Measurements from ENCODE around the gene ALDH1L1.

- TF ChIP-seq EZH2 (IDR thresholded peaks at IDR 0.05; ENCODE audit: low read depth), result no peak
- TF ChIP-seq, protein P1, sequence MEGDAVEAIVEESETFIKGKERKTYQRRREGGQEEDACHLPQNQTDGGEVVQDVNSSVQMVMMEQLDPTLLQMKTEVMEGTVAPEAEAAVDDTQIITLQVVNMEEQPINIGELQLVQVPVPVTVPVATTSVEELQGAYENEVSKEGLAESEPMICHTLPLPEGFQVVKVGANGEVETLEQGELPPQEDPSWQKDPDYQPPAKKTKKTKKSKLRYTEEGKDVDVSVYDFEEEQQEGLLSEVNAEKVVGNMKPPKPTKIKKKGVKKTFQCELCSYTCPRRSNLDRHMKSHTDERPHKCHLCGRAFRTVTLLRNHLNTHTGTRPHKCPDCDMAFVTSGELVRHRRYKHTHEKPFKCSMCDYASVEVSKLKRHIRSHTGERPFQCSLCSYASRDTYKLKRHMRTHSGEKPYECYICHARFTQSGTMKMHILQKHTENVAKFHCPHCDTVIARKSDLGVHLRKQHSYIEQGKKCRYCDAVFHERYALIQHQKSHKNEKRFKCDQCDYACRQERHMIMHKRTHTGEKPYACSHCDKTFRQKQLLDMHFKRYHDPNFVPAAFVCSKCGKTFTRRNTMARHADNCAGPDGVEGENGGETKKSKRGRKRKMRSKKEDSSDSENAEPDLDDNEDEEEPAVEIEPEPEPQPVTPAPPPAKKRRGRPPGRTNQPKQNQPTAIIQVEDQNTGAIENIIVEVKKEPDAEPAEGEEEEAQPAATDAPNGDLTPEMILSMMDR (conservative IDR thresholded peaks at IDR 0.05), result peak; percentile 70
Observed at GRCh38 chr3:126081618-126082361, 98.6 kb downstream of the ALDH1L1 start.
